Measurements from ENCODE around the gene GID4.

GRCh38 chr17:18025945-18026776 is 13.0 kb upstream of the GID4 start:
- TF ChIP-seq CTCF (IDR thresholded peaks at IDR 0.05; ENCODE audit: borderline replicate concordance, extremely low read depth, low read length, poor library complexity, severe bottlenecking) = no peak
- TF ChIP-seq EZH2 (IDR thresholded peaks at IDR 0.05; ENCODE audit: borderline replicate concordance, low read depth, low read length, severe bottlenecking) = no peak

All from DND-41 (cell line).